ENCODE results near the gene SMPD3.

The SMPD3 gene

DNA sequence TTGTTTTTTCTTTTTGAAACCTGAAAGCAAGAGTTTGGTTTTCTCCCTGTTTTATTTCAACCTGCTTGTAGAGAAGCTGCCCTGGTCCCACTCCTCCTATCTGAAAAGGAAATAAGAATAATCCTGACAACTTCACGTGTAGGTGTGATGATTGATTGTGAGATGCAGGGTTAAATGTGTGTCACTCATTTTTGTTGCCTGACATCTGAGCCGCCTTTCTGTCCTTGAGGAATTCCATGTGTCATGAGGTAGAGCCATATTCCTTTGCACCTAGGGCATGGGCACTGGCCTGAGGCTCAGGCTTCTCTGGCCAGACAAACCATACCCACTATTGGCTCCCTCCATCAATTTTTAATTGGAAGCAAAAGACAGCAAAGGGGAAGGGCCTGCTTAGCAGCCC, 10.2 kb upstream of the SMPD3 start:
- H3K4me3 ChIP-seq (replicated peaks; ENCODE audit: low read depth, low read length): no peak overlapping the region
- no peak for TF ChIP-seq CTCF (IDR thresholded peaks at IDR 0.05; ENCODE audit: low read length, missing control alignments)
- no peak for DNase-seq (ENCODE audit: low read depth)

DNA sequence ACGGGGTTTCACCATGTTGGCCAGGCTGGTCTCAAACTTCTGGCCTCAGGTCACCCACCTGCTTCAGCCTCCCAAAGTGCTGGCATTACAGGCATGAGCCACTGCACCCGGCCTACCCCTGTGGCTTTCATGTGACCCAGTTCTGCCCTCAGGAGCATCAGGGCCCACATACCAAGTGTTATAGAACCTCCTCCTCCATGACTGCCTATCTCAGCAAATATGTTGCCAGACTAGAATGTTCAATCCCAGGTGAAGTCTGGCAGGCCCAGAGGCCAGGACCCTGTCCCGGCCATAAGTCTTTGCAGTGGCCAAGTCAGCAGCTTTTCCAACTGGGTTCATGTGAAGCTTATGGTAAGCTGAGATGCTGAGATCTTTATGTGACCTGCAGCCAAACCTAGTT, 9.8 kb upstream of the SMPD3 start:
- DNase-seq (ENCODE audit: low read depth): no peak
- no peak overlapping the region for H3K4me3 ChIP-seq (replicated peaks; ENCODE audit: low read depth, low read length)
- no peak for TF ChIP-seq CTCF (IDR thresholded peaks at IDR 0.05; ENCODE audit: low read length, missing control alignments)

DNA sequence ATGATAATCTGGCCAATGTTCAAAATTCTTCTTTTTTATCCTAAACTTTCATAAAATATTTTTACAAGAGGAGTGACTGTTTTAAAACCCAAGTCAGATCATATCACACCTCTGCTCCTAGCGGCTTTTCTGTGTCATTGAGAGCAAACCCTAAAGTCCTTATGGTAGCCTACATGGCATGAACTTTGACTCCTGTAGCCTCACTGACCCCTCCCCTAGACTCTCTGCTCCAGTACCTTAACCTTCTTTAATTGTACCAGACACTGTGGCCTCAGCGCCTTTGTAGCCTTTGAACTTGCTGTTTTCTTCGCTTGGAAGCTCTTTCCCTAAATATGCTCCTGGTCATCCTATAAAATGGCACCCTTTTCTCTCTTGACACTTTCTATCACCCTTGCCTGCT, 7.3 kb upstream of the SMPD3 start:
- H3K4me3 ChIP-seq (replicated peaks; ENCODE audit: low read depth, low read length): no peak overlapping the region
- TF ChIP-seq CTCF (IDR thresholded peaks at IDR 0.05; ENCODE audit: low read length, missing control alignments): no peak

GRCh38 chr16:68454920-68455435, 6.7 kb upstream of the SMPD3 start:
- no peak for DNase-seq (ENCODE audit: low read depth)
- no peak for TF ChIP-seq CTCF (IDR thresholded peaks at IDR 0.05; ENCODE audit: low read length, missing control alignments)
- H3K4me3 ChIP-seq (replicated peaks; ENCODE audit: low read depth, low read length): no peak overlapping the region

More for the DNA sequence above, 7.3 kb upstream of the SMPD3 start:
- DNase-seq (ENCODE audit: low read depth): no peak

DNA sequence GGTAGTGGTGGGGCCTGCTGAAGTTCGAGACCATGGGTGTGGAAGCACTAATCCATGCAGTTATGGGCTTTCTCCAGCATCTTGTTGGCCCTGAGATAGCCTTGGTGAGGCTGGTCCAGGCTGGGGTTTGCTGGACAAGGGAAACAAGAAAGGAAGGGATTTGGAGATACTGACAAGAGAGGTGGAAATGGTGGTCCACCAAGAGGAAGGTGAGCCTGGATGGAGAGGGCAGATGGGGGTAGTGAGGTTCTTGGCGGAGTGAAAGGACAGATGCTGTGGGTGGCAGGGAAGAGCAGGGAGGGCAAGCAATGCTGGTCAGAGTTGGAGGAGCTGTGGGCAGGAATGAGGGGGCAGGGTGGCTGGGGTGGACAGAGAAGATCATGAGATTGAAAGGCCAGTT, 5.5 kb upstream of the SMPD3 start:
- H3K4me3 ChIP-seq (replicated peaks; ENCODE audit: low read depth, low read length): no peak overlapping the region
- TF ChIP-seq CTCF (IDR thresholded peaks at IDR 0.05; ENCODE audit: low read length, missing control alignments): no peak
- no peak for DNase-seq (ENCODE audit: low read depth)

DNA sequence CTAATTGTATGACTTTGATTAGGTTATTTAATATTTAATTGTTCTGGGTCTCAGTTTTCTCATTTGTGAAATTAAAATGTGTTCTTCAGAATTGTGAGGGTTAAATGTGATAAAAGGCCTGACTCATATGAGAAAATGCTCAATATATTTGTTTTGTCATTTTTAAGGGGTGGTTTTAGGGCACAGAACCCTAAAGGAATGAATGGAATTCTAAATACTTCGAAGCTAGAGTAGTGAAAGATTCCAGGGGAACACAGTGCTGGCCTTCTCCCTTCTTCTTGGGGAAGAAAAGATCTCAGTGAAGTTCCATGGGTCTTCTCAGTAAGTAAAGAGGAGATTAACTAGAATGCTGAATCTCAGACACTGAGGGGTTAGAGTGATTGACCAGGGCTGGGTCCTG, 3.9 kb upstream of the SMPD3 start:
- no peak for DNase-seq (ENCODE audit: low read depth)
- H3K4me3 ChIP-seq (replicated peaks; ENCODE audit: low read depth, low read length): no peak overlapping the region
- TF ChIP-seq CTCF (IDR thresholded peaks at IDR 0.05; ENCODE audit: low read length, missing control alignments): no peak

GRCh38 chr16:68451676-68452075, 3.4 kb upstream of the SMPD3 start:
- TF ChIP-seq CTCF (IDR thresholded peaks at IDR 0.05; ENCODE audit: low read length, missing control alignments): no peak
- H3K4me3 ChIP-seq (replicated peaks; ENCODE audit: low read depth, low read length): no peak overlapping the region
- no peak for DNase-seq (ENCODE audit: low read depth)
